ENCODE measurements around the gene FBLN1. TPM values are rescaled to one million over a fixed set of nuclear protein-coding genes. Genes with fewer than 3 reads are reported as not detected.

Gene FBLN1
- polyA plus RNA-seq, 1 donor, result 135 TPM

DNA sequence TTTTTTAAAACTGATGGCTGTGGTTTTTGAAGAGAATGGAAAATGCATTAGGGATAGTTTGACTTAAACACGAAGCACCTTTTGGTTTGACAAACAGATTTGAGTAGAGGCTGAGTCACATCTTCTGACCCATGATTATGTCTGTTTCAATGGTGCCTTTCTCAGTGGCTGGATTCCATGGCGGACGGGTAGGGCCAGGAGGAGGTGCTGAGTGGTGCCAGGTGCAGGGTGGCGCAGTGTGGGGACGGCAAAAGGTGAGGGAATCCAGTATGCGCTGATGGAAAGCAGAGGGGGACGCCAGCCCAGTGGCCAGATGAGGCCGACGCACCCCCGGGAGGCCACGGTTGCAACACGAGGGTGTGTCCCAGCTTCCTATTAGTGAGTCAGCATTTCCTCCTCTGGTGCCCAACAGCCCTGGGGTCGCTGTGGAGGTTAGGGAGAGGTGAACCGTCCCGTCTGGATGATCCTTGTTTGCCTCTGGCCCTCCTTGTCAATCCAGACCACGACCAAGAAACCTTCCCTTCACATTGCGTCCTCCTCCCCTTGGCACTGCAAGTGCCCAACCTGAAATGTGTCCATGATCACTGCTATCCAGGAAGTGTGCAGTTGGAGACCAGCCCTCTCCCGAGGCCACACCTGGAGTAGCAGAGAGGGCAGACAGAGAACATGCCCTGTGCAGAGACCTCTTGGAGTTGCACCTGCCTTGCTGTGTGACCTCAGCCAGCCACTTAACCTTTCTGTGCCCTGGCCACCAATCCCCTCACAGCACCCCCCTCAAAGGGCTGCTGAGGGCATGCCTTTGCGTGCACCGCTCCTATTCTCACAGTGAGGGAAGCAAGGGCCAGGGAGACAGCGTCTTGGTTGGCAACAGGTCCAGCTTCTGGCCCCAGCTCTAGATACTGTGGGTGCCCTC, 136.4 kb downstream of the FBLN1 start:
- no peak for DNase-seq (ENCODE audit: low read depth)

DNA sequence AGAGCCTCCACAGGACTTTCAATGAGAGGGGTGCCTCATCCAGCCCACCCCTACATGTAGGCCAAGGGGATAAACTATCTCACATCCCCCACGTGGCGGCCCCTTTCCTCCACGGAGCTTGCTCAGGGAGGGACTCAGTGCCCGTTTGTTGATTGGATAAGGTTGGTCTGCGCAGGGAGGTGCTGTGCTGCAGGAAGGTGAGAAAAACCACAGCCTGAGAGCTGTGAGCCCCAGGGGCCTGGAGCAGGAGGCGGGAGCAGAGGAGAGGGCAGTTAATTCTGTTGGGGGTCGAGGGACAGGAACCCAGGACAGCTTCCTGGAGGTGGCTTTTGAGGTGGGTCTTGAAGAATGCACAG, 137.0 kb downstream of the FBLN1 start:
- no peak for DNase-seq (ENCODE audit: low read depth)

DNA sequence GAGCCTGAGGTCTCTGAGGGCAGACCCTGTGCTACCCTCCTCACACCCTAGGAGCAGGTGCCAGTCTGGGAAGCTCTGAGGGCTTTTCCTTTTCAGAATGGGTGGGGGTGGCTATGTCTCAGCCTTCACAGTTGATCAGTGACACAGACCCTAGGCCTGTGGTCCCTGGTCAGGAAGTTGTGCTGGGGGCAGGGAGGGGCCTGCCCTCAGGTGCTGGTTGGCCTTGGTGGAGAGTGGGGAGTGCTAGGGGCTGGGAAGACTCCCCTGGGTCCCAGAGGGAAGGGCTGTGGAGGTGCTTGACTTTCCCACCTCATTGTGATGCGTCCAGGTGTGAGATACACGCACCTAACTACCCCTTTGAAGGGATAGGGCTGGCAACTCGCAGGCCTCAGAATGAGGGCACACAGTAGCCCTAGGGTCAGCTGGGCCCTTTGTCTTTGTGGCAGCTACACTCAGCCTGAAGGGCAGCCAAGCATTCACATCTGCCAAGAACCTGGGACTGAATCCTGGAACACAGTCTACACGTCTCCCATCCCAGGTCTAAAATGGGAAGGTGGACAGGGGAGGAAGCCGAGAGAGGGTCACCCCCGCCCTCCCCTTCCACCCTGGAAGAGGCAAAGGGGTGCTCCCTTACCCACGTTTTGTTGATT, 137.7 kb downstream of the FBLN1 start:
- no peak for DNase-seq (ENCODE audit: low read depth)

DNA sequence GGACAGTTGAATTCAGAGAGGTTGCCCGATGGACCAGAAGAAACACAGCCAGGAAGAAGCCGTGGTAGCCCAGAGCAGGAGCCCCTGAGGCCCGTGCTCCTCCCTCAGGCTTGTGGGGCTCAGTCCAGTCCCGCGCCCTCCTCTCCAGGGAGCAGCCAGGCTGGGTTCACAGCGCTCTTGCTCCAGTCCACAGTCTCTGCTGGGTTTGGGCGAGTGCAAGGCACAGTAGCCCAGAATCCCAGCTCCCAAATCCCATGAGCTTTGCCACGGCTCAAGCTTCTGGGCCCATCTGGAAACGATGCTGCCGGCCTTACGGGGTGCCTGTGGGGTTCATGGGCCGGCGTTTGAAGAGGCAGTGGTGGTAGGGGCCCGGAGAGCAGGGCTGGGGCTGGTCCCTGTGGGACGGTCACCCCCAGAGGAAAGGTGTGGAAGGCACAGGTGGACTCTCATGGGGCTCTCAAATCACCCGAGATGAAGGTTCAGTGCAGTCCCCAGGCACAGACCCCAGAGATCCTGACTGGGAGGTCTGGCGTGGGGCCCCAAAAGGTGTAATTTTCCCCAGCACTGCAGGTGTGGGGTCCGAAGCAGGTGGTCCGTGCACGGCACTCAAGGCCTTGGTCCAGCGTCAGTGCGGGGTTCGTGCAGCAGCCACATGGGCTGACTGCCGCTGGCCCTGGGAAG, 138.4 kb downstream of the FBLN1 start:
- no peak for DNase-seq (ENCODE audit: low read depth)

DNA sequence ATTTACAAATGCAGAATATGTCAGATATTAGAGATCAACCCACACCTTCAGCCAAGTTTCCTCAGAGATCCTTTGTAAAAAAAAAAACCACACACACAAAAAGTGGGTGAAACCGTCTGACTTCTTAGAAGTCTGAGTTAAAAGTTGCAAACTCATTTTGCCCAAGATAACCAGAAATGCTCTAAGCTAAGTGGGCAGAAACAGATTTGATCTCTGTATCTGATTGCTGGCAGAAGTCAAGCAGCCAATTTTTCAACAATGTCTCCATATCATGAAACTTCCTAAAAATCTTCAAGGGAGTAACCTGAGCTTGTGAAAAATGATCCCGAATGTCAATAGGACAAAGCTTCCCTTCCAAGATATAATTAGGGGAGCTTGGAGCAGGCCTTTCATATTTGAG, 140.3 kb downstream of the FBLN1 start:
- no peak for DNase-seq (ENCODE audit: low read depth)

DNA sequence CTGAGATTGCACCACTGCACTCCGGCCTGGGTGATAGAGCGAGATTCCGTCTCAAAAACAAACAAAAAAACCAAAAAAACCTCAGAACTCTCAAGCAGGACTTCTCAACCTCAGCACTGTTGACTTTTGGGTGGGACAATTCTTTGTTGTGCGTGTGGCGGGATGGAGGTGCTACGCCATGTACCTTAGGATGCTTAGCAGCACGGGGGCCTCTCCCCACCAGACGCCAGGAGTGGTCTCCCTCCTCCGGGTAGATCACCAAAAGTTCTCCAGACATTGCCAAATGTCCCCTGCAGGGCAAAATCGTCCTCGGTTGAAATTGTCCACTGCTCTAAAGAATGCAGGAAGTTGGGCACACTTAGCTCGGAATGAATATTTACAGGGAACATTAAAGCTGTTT, 142.0 kb downstream of the FBLN1 start:
- DNase-seq (ENCODE audit: low read depth), result no peak

DNA sequence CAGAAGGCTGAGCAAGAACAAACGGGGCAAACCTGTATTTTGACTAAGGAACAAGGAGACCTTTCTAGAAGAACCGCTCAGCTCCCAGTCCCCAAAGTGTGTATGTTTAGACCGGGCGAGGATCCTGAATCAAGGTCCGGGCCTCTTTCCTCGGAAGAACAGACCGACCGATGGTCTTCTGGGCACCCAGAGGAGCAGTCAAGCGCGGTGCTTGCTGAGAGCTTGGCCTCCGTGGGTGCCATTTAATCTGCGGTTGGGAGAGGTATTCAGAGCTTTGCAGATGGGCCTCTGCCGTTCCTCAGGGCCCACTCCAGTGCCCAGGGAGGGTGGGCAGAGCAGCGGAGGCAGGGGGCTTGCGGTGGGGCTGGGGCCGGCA, 142.5 kb downstream of the FBLN1 start:
- no peak for DNase-seq (ENCODE audit: low read depth)

DNA sequence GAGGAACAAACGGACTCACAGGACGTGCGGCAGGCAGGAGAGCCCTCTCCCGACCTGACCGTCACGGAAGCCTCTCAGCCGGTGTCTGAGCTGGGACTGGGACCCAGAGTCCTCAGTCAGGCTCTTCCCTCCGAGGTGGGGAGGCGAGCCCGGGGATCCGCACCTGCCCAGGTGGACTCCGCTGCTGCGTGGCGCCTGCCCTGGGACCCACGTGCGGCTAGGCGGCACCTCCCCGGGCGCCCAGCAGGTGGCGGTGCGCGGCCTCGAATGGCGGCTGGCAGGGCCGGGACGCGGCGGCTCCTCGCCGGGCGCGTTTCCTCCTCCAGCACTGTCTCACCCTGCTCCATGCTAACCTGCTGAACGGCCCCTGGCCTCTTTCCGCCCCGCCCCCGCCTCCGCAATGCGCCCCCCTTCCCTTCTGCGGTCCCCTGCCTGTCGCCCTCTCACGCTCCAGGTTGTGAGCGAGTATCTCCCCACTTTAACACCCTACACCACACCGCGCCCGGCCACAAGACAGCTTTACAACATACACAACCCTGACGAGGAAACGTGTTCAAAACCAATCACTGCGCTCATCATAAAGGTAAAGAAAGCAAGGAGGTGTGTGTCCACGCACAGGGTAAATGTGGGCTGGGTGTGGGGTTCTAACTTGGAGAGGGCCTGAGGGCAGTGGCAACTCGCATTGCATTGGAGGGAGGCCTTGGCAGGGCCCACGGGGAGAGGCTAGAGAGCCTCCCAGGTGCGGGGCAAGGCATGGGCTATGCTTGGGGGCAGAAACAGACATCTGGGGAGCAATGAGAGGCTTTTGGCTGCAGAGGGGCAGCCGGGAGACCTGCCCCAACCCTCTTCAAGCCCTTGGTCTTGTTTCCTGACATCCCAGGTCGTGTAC, 143.1 kb downstream of the FBLN1 start:
- no peak for DNase-seq (ENCODE audit: low read depth)

DNA sequence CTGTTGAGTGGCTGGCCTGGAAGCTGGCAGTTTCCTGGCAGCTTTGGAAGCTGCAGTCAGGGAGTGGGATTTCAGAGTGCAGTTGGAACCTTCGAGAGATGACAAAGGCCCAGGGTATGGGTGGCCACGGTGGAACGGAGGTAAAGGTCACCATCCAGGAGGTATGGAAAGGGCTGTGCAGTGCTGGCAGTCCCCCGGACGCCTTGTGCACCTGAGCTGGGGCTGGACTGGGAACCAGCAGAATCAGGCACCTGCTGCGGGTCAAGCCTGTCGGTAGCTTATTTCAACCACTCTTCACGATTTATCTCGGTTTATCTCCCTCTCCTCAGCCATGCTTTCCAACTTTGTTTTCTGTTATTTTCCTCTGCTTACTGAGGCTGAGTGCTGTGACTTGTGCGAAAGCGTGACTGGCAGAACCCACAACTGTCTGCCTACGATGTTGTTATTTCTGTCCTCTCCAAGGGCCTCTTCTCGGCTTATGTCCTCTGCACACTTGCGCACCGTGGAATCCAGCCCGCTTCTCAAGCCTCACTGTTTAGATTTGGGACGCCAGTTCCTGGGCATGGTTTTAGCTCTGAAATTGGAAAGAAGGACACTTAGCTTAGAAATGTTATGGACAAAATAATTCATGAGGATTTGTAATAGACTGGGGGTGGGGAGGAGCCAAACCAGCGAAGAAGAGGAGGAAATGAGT, 145.0 kb downstream of the FBLN1 start:
- DNase-seq (ENCODE audit: low read depth), result no peak

DNA sequence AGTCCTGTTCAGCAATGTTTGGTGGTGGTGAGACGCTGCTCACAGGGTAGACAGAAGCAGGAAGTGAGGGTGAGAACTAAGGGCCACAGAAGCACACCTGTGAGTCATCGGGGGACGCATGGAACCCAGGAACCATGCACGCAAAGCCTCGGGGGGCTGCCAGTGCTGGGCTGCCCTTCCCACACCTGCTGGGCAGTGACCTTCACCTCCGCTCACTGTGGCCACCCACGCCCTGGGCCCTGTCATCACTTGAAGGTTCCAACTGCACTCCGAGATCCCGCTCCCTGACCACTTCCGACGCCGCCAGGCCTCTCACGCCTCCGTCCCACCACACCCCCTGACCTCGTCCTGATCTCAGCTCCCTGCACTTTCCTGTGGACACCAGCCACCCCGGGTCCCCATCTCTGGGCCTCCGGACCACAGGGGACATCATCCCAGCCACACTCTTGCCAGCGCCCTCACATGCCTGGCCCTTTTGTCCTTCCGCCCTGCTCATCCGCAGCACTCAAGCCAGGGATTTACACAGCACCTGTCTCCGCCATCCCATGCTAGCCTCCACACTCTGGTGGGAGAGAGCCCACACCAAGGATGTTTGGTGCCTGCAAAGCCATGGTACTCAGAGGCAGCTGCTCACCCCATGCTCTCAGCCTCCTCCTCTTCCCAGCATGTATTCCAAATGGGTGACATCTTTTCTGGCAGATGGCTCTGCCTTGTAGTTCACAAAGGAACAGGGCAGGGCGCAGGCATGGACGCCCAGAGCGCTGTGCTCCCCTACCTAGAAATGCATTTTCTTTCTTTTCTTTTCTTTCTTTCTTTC, 145.8 kb downstream of the FBLN1 start:
- DNase-seq (ENCODE audit: low read depth), result no peak

DNA sequence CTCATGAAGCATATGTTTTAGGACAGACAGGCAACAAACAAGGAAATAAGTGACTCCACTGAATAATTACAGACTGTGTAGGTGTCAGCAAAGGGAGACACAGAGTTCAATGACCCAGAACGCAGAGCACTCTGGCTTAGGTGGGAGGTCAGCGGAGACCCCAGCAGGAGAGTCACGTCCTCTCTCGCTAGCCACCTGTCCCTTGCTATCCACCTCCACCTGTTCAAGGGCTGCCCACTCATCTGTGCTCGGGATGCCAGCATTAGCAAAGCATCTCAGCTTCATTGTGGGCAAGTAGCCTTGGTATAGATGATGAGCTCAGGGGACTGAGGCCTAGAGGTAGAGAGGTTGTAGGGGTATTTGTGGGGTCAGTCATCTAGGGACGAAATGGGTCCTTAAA, 147.1 kb downstream of the FBLN1 start:
- no peak for DNase-seq (ENCODE audit: low read depth)

DNA sequence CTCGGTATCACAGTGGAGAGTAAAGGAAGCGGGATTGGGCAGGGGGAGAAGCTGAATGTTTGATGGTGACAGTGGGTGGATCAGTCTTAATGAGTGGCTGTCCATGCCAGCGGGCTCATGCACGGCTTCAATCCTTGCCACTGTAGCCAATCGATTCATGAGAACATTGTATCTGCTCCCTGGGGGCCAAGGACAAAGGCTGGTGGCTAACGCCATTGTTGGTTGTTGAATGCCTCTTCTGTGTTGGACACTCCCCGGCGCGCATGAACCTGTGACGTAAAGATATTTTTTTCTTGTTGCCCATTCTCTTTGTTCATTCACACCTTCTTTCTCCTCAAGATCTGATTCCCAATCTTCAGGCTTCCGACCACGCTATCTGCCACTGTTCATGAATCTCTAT, 148.0 kb downstream of the FBLN1 start:
- no peak for DNase-seq (ENCODE audit: low read depth)

Other genes with a start within 250 kb of the FBLN1 start
- gene UPK3A, start 217.9 kb upstream of the FBLN1 start, polyA plus RNA-seq (ENCODE audit: insufficient read length), result not detected
- gene FAM118A, start 192.9 kb upstream of the FBLN1 start, polyA plus RNA-seq (ENCODE audit: insufficient read length), result 20.3 TPM
- 0.11 TPM for gene SMC1B, start 89.3 kb upstream of the FBLN1 start, polyA plus RNA-seq (ENCODE audit: insufficient read length)
- gene RIBC2, start 89.2 kb upstream of the FBLN1 start, polyA plus RNA-seq (ENCODE audit: insufficient read length), result 1.8 TPM
- gene ATXN10, start 169.0 kb downstream of the FBLN1 start, polyA plus RNA-seq (ENCODE audit: insufficient read length), result 170 TPM